K562 (cell line): ENCODE results near the gene PREP. TPM values are rescaled to one million over a fixed set of nuclear protein-coding genes. Genes with fewer than 3 reads are reported as not detected.

Source experiments
- ATAC-seq: fragments of 200-7000 bp; cut with Tn5 transposase; 3 replicates; pipeline ENCODE4 v1.9.1; 2020; ENCODE audit warnings: moderate library complexity
- BruUV-seq: library from RNA; stranded (reverse); fragments of 400-500 nt; replicated peaks from 2 replicates; lab custom pipeline; 2021; lab: Mats Ljungman, UMichigan
- CTCF ChIA-PET: fragments of 300-600 bp; formaldehyde crosslinking; extraction: SDS; loops from one replicate; lab custom pipeline; 2021; ENCODE audit warnings: low intra/inter-chr PET ratio; lab: Yijun Ruan, JAX
- POLR2A ChIA-PET: fragments of 300-600, 350-650 bp; sonication (Branson Sonifier 250); formaldehyde crosslinking; extraction: SDS; loops from one replicate; lab custom pipeline; 2021; ENCODE audit warnings: antibody characterized with exemption, inconsistent platforms; lab: Yijun Ruan, JAX
- DNase-seq, 4 experiments: peaks; one replicate each; pipeline versions ENCODE4 v3.0.0 to v3.0.0-alpha.2; 2011 to 2018; ENCODE audit warnings: low spot score in 3 of 4, mixed read lengths in 3 of 4; ENCODE audit errors: extremely low read depth in 1 of 4
- FAIRE-seq: peaks from 2 replicates; lab custom pipeline; 2011; peaks lifted over from hg19 to GRCh38; lab: Jason Lieb, UNC
- H2AFZ ChIP-seq: 2 replicates; pipeline ENCODE4 v1.6.0; 2011; ENCODE audit warnings: low read depth, low read length, control low read depth, inconsistent platforms
- H3K27ac ChIP-seq: fragments of 200-600 bp; 3 replicates; pipeline ENCODE4 v1.8.0; 2011; ENCODE audit warnings: low read depth, mild to moderate bottlenecking, control low read depth, inconsistent platforms, low read length, moderate library complexity, mixed read lengths; ENCODE audit errors: extremely low read depth
- H3K27me3 ChIP-seq, 2 experiments: fragments of 300-600 bp in 1 of 2; 2 replicates in 1 of 2; 3 replicates in 1 of 2; pipeline versions ENCODE4 v1.6.0 to v1.8.0; 2011; ENCODE audit warnings: inconsistent platforms in 2 of 2, low read length in 2 of 2, mild to moderate bottlenecking in 1 of 2, mixed read lengths in 1 of 2, moderate library complexity in 1 of 2; ENCODE audit not compliant: control insufficient read depth in 2 of 2, insufficient read depth in 2 of 2
- H3K36me3 ChIP-seq: fragments of 300-600 bp; 3 replicates; pipeline ENCODE4 v1.8.0; 2011; ENCODE audit warnings: mild to moderate bottlenecking, low read length, inconsistent platforms; ENCODE audit not compliant: control insufficient read depth, insufficient read depth
- H3K4me1 ChIP-seq, 2 experiments: fragments of 200-600 bp in 1 of 2; replicated peaks in 1 of 2; 2 replicates in 1 of 2; 3 replicates in 1 of 2; pipeline versions ENCODE4 v1.5.1 to v1.8.0; 2011; ENCODE audit warnings: inconsistent platforms in 2 of 2, low read length in 2 of 2, mild to moderate bottlenecking in 1 of 2, mixed read lengths in 1 of 2, moderate library complexity in 1 of 2; ENCODE audit not compliant: control insufficient read depth in 2 of 2, insufficient read depth in 2 of 2
- H3K4me2 ChIP-seq: 2 replicates; pipeline ENCODE4 v1.6.1; 2011; ENCODE audit warnings: low read length, control low read depth, inconsistent platforms, mixed read lengths; ENCODE audit not compliant: insufficient read depth
- H3K4me3 ChIP-seq: fragments of 200-600 bp; sonication (generic), shearing (Covaris generic); 2 replicates; pipeline ENCODE4 v1.5.1; 2016; ENCODE audit warnings: control low read depth, inconsistent platforms
- H3K79me2 ChIP-seq: fragments of 200-600 bp; 3 replicates; pipeline ENCODE4 v1.8.0; 2011; ENCODE audit warnings: low read length, inconsistent platforms; ENCODE audit not compliant: control insufficient read depth, insufficient read depth
- H3K9ac ChIP-seq, 2 experiments: 2 replicates each; pipeline versions ENCODE4 v1.6.0 to v1.6.1; 2011; ENCODE audit warnings: low read depth in 2 of 2, low read length in 2 of 2, control low read depth in 1 of 2, inconsistent platforms in 1 of 2, mild to moderate bottlenecking in 1 of 2, mixed read lengths in 1 of 2; ENCODE audit not compliant: insufficient read depth in 1 of 2
- H3K9me1 ChIP-seq: one replicate; pipeline ENCODE4 v1.6.0; 2011; ENCODE audit warnings: inconsistent platforms, mild to moderate bottlenecking, low read length, moderate library complexity; ENCODE audit not compliant: control insufficient read depth, insufficient read depth
- H3K9me3 ChIP-seq: replicated peaks from 2 replicates; pipeline ENCODE4 v1.5.1; 2011; ENCODE audit warnings: low read depth, low read length, inconsistent platforms; ENCODE audit not compliant: control insufficient read depth, insufficient read depth
- H4K20me1 ChIP-seq: replicated peaks from 2 replicates; pipeline ENCODE4 v1.6.1; 2011; ENCODE audit warnings: low read length, inconsistent platforms, mixed read lengths; ENCODE audit not compliant: control insufficient read depth, insufficient read depth
- CBX5 ChIP-seq: IDR thresholded peaks from 2 replicates; pipeline ENCODE4 v1.6.1; 2014; ENCODE audit warnings: low read depth, borderline replicate concordance
- SETDB1 ChIP-seq: IDR thresholded peaks from one replicate; pipeline ENCODE4 v1.6.1; 2012; ENCODE audit warnings: low read length, control low read depth, inconsistent platforms
- STAT5B ChIP-seq: fragments of 250-450 bp; sonication (Bioruptor Pico); IDR thresholded peaks from 2 replicates; pipeline ENCODE4 v1.8.0; 2021; ENCODE audit warnings: mild to moderate bottlenecking, inconsistent platforms
- STAT6 ChIP-seq: sonication (generic); formaldehyde crosslinking; IDR thresholded peaks from 2 replicates; pipeline ENCODE4 v1.8.1; 2023; ENCODE audit warnings: mild to moderate bottlenecking, missing genetic modification reagents
- SUPT5H ChIP-seq: fragments of 450-650 bp; IDR thresholded peaks from 2 replicates; pipeline ENCODE4 v1.6.1; 2016
- ZBTB43 ChIP-seq: sonication (generic); formaldehyde crosslinking; IDR thresholded peaks from 2 replicates; pipeline ENCODE4 v1.8.0; 2023; ENCODE audit warnings: mild to moderate bottlenecking, missing genetic modification reagents
- ZNF146 ChIP-seq: IDR thresholded peaks from one replicate; pipeline ENCODE4 v1.6.1; 2018; ENCODE audit warnings: missing compliant biosample characterization; ENCODE audit not compliant: unreplicated experiment
- ZNF217 ChIP-seq: sonication (generic); formaldehyde crosslinking; IDR thresholded peaks from 2 replicates; pipeline ENCODE4 v1.8.0; 2022; ENCODE audit warnings: mild to moderate bottlenecking, missing genetic modification reagents
- ZNF24 ChIP-seq: fragments of 450-650 bp; IDR thresholded peaks from 2 replicates; pipeline ENCODE4 v1.6.1; 2016
- WGBS: fragments of 100-300 bp; shearing (Covaris generic); methylation state at CpG from one replicate; pipeline ENCODE4 v1.1.6; 2016; ENCODE audit warnings: low coverage, mixed read lengths; ENCODE audit not compliant: insufficient coverage; ENCODE audit errors: missing lambda C conversion rate; 5-methylcytosine and 5-hydroxymethylcytosine counted together
- in situ Hi-C: fragments of 300-500 bp; cut with MboI; formaldehyde crosslinking; loops from 4 replicates; pipeline ENCODE4 v1.15.0; 2018; ENCODE audit warnings: inconsistent platforms, mixed read lengths
- intact Hi-C: fragments of 100-400 bp; cut with micrococcal nuclease; formaldehyde crosslinking; loops from 2 replicates; pipeline ENCODE4 v1.14.2; 2022
- polyA plus RNA-seq, 8 experiments: library from polyadenylated mRNA; depleted of rRNA in 4 of 8; stranded (reverse) in 5 of 8; unstranded in 3 of 8; fragments of >200 nt; fragmentation: Nextera tagmentation in 2 of 8; fragmentation: Illumina TruSeq in 1 of 8; extraction: Ambion mirVana in 2 of 8; extraction: Trizol in 1 of 8; gene quantifications; 2 replicates each; pipeline versions ENCODE4 v1.2.1 to v1.2.3, GENCODE V29; 2011 to 2014; ENCODE audit warnings: inconsistent platforms in 1 of 8, missing spikeins in 1 of 8
- total RNA-seq, 7 experiments: library from RNA; depleted of rRNA in 6 of 7; stranded (reverse); fragments of >200 nt in 6 of 7; fragmentation: Illumina TruSeq in 2 of 7; extraction: Trizol in 2 of 7; gene quantifications; 2 replicates each; pipeline versions ENCODE4 v1.2.1 to v1.2.3, GENCODE V29; 2011 to 2021; ENCODE audit warnings: low replicate concordance in 1 of 7
- TF ChIP-seq, protein P1 (sequence below): conservative IDR thresholded peaks from 2 replicates; pipeline ENCODE4 v1.6.1; 2011; ENCODE audit warnings: low read depth, mild to moderate bottlenecking, low read length; ENCODE audit not compliant: control insufficient read depth
- TF ChIP-seq, protein P2 (sequence below): fragments of 450-650 bp; IDR thresholded peaks from 2 replicates; pipeline ENCODE4 v1.6.1; 2016; ENCODE audit warnings: antibody characterized with exemption

Gene PREP
- total and polyA plus RNA-seq, 9 of the 15 experiments (the other 6 are each of a cell fraction or from before 2014, with no cell fraction given): 14.1 to 60.8 (median 28.3) TPM

DNA sequence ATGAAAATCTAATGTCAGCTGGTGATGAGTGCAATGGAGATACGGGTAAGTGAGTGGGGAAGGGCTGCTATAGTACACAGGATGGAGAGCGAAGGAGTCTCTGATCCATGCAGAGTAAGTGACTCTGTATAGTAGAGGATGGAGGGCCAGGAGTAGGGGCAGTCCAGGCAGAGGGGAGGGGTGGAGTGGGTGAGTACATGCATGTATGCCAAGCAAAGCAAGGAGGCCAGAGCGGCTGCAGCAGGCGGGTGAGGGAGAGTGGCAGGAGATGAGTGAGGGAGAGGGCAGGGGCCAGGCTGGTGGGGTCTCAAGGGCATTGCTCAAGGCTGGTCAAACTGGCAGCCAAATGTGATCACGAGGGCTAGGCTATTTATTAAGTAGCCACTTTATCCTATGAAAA, 94.0 kb downstream of the PREP start:
- ChIA-PET CTCF (no interaction called here), POLR2A (no interaction called here)
- Histone ChIP-seq H3K36me3 (peaks cover 29% of the 10 kb centered on the region), H3K79me2 (no peaks in the 10 kb centered on the region), H3K4me1 (peaks cover 0 to 3% of the 10 kb centered on the region in 2 experiments; a peak in 2 of 5 replicates), H3K9me1 (no peaks in the 10 kb centered on the region), H3K4me2 (no peak overlapping the region), H3K9ac (no peak overlapping the region), H3K27me3 (no peaks in the 10 kb centered on the region), H4K20me1 (peaks cover 6% of the 10 kb centered on the region; the same call in 1 of the 2 replicates), H3K9me3 (no peaks in the 10 kb centered on the region), H3K4me3 (no peak overlapping the region)
- no peak for ATAC-seq
- intact Hi-C loops: no loop called here
- WGBS: 92% methylated on average over 5 of the region's 5 CpGs
- no peak for DNase-seq
- TF ChIP-seq CBX5 (no peak), STAT6 (no peak), ZBTB43 (CRISPR knock-in tag) (no peak), ZNF146 (no peak), SUPT5H (no peak), ZNF24 (no peak), STAT5B (CRISPR knock-in tag) (no peak), ZNF217 (CRISPR knock-in tag) (no peak), SETDB1 (no peak)
- TF ChIP-seq, protein P1, sequence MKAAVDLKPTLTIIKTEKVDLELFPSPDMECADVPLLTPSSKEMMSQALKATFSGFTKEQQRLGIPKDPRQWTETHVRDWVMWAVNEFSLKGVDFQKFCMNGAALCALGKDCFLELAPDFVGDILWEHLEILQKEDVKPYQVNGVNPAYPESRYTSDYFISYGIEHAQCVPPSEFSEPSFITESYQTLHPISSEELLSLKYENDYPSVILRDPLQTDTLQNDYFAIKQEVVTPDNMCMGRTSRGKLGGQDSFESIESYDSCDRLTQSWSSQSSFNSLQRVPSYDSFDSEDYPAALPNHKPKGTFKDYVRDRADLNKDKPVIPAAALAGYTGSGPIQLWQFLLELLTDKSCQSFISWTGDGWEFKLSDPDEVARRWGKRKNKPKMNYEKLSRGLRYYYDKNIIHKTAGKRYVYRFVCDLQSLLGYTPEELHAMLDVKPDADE: no peak
- TF ChIP-seq, protein P2, sequence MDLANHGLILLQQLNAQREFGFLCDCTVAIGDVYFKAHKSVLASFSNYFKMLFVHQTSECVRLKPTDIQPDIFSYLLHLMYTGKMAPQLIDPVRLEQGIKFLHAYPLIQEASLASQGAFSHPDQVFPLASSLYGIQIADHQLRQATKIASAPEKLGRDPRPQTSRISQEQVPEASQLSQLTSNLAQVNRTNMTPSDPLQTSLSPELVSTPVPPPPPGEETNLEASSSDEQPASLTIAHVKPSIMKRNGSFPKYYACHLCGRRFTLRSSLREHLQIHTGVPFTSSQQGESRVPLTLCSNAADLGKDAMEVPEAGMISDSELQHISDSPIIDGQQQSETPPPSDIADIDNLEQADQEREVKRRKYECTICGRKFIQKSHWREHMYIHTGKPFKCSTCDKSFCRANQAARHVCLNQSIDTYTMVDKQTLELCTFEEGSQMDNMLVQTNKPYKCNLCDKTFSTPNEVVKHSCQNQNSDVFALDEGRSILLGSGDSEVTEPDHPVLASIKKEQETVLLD: no peak
- TF ChIP-seq, all 486 proteins: peak for 0
- FAIRE-seq: no peak
- Histone ChIP-seq H2AFZ (no peak overlapping the region), H3K27ac (no peak overlapping the region)
- in situ Hi-C loops: no loop called here
- BruUV-seq: no TSS peak
